Measurements from ENCODE around the gene SRSF9. TPM values are rescaled to one million over a fixed set of nuclear protein-coding genes. Genes with fewer than 3 reads are reported as not detected.
"Not testable (repeated sequence)": the region's sequence is repeated elsewhere in the genome, so short reads cannot be mapped to it uniquely, and the experiment has no call there.

SRSF9 gene
- total RNA-seq (71.6 TPM), polyA plus RNA-seq (ENCODE audit: insufficient read depth in 1 of 8, insufficient read length in 8 of 8, low replicate concordance in 1 of 8) (100 to 1,000 TPM in 5 of 8 donors, 10 to 100 TPM in 3; 82.3 to 123 (median 103) TPM)
- long read RNA-seq, donor 1, transcript SRSF9-201 (4 exons, 1,201 nt), result major isoform, 28 of 59 reads
- long read RNA-seq, donor 1, transcript SRSF9-204 (2 exons, 1,446 nt), result minor isoform, 9 of 59 reads
- long read RNA-seq, donor 1, transcript SRSF9-203 (1 exons, 1,704 nt), result minor isoform, 21 of 59 reads
- long read RNA-seq, donor 1, partial matches to known transcripts, result 0 of 59 reads
- long read RNA-seq, donor 1, other reads (novel, unspliced or antisense), result 0 of 59 reads
- long read RNA-seq, donor 2, transcript SRSF9-201 (4 exons, 1,201 nt), result minor isoform, 7 of 18 reads
- long read RNA-seq, donor 2, transcript SRSF9-203 (1 exons, 1,704 nt), result major isoform, 8 of 18 reads
- long read RNA-seq, donor 2, partial matches to known transcripts, result 0 of 18 reads
- long read RNA-seq, donor 2, other reads (novel, unspliced or antisense), result 0 of 18 reads
- long read RNA-seq, donor 3, transcript SRSF9-201 (4 exons, 1,201 nt), result major isoform, 50 of 95 reads
- long read RNA-seq, donor 3, transcript SRSF9-202 (2 exons, 946 nt), result minor isoform, 5 of 95 reads
- long read RNA-seq, donor 3, transcript SRSF9-203 (1 exons, 1,704 nt), result minor isoform, 24 of 95 reads
- long read RNA-seq, donor 3, transcript SRSF9-204 (2 exons, 1,446 nt), result minor isoform, 16 of 95 reads
- long read RNA-seq, donor 3, partial matches to known transcripts, result 0 of 95 reads
- long read RNA-seq, donor 3, other reads (novel, unspliced or antisense), result 0 of 95 reads
- long read RNA-seq, donor 4, transcript SRSF9-201 (4 exons, 1,201 nt), result major isoform, 34 of 82 reads
- long read RNA-seq, donor 4, transcript SRSF9-204 (2 exons, 1,446 nt), result minor isoform, 12 of 82 reads
- long read RNA-seq, donor 4, transcript SRSF9-203 (1 exons, 1,704 nt), result minor isoform, 32 of 82 reads
- long read RNA-seq, donor 4, partial matches to known transcripts, result 0 of 82 reads
- long read RNA-seq, donor 4, other reads (novel, unspliced or antisense), result 0 of 82 reads
- long read RNA-seq, donor 5, transcript SRSF9-204 (2 exons, 1,446 nt), result minor isoform, 76 of 400 reads
- long read RNA-seq, donor 5, transcript SRSF9-203 (1 exons, 1,704 nt), result minor isoform, 112 of 400 reads
- long read RNA-seq, donor 5, transcript SRSF9-202 (2 exons, 946 nt), result minor isoform, 17 of 400 reads
- long read RNA-seq, donor 5, transcript SRSF9-201 (4 exons, 1,201 nt), result major isoform, 161 of 400 reads
- long read RNA-seq, donor 5, partial matches to known transcripts, result 34 of 400 reads
- long read RNA-seq, donor 5, other reads (novel, unspliced or antisense), result 0 of 400 reads
- long read RNA-seq, donor 6, transcript SRSF9-203 (1 exons, 1,704 nt), result minor isoform, 55 of 953 reads
- long read RNA-seq, donor 6, transcript SRSF9-204 (2 exons, 1,446 nt), result minor isoform, 30 of 953 reads
- long read RNA-seq, donor 6, transcript SRSF9-201 (4 exons, 1,201 nt), result major isoform, 61 of 953 reads
- long read RNA-seq, donor 6, transcript SRSF9-202 (2 exons, 946 nt), result minor isoform, 5 of 953 reads
- long read RNA-seq, donor 6, partial matches to known transcripts, result 107 of 953 reads
- long read RNA-seq, donor 6, other reads (novel, unspliced or antisense), result 695 of 953 reads
- long read RNA-seq, donor 7, transcript SRSF9-202 (2 exons, 946 nt), result minor isoform, 5 of 182 reads
- long read RNA-seq, donor 7, transcript SRSF9-201 (4 exons, 1,201 nt), result major isoform, 69 of 182 reads
- long read RNA-seq, donor 7, transcript SRSF9-204 (2 exons, 1,446 nt), result minor isoform, 48 of 182 reads
- long read RNA-seq, donor 7, transcript SRSF9-203 (1 exons, 1,704 nt), result minor isoform, 46 of 182 reads
- long read RNA-seq, donor 7, partial matches to known transcripts, result 14 of 182 reads
- long read RNA-seq, donor 7, other reads (novel, unspliced or antisense), result 0 of 182 reads
- long read RNA-seq, donor 8, transcript SRSF9-204 (2 exons, 1,446 nt), result minor isoform, 10 of 118 reads
- long read RNA-seq, donor 8, transcript SRSF9-203 (1 exons, 1,704 nt), result minor isoform, 42 of 118 reads
- long read RNA-seq, donor 8, transcript SRSF9-201 (4 exons, 1,201 nt), result major isoform, 58 of 118 reads
- long read RNA-seq, donor 8, partial matches to known transcripts, result 5 of 118 reads
- long read RNA-seq, donor 8, other reads (novel, unspliced or antisense), result 0 of 118 reads
- long read RNA-seq, donor 9, transcript SRSF9-201 (4 exons, 1,201 nt), result minor isoform, 42 of 155 reads
- long read RNA-seq, donor 9, transcript SRSF9-203 (1 exons, 1,704 nt), result major isoform, 57 of 155 reads
- long read RNA-seq, donor 9, transcript SRSF9-204 (2 exons, 1,446 nt), result minor isoform, 42 of 155 reads
- long read RNA-seq, donor 9, partial matches to known transcripts, result 11 of 155 reads
- long read RNA-seq, donor 9, other reads (novel, unspliced or antisense), result 0 of 155 reads
- long read RNA-seq, donor 10, transcript SRSF9-204 (2 exons, 1,446 nt), result minor isoform, 30 of 206 reads
- long read RNA-seq, donor 10, transcript SRSF9-201 (4 exons, 1,201 nt), result major isoform, 80 of 206 reads
- long read RNA-seq, donor 10, transcript SRSF9-203 (1 exons, 1,704 nt), result minor isoform, 75 of 206 reads
- long read RNA-seq, donor 10, partial matches to known transcripts, result 11 of 206 reads
- long read RNA-seq, donor 10, other reads (novel, unspliced or antisense), result 8 of 206 reads
- long read RNA-seq, donor 11, transcript SRSF9-201 (4 exons, 1,201 nt), result major isoform, 59 of 139 reads
- long read RNA-seq, donor 11, transcript SRSF9-204 (2 exons, 1,446 nt), result minor isoform, 24 of 139 reads
- long read RNA-seq, donor 11, transcript SRSF9-203 (1 exons, 1,704 nt), result minor isoform, 43 of 139 reads
- long read RNA-seq, donor 11, partial matches to known transcripts, result 12 of 139 reads
- long read RNA-seq, donor 11, other reads (novel, unspliced or antisense), result 0 of 139 reads

GRCh38 chr12:120469450-120470149 lies at the start of gene SRSF9:
Gene SRSF9 (minus strand): TSS chr12:120469748. CDS start chr12:120469609, 139 bp downstream.
- Histone ChIP-seq H3K4me3 (ENCODE audit: low read length) (peak within 1 kb of the TSS; percentile 80), H3K27me3 (ENCODE audit: control insufficient read depth, insufficient read depth, low read length) (no peaks in the 10 kb centered on the region), H3K36me3 (ENCODE audit: control insufficient read depth, insufficient read depth, low read length) (peaks cover 19% of the 10 kb centered on the region), H3K27ac (ENCODE audit: low read length) (peak within 1 kb of the TSS; percentile 95), H3K9me3 (replicated peaks; ENCODE audit: control insufficient read depth, low read depth, low read length) (no peaks in the 10 kb centered on the region), H3K4me1 (ENCODE audit: control insufficient read depth, insufficient read depth, low read length) (peaks cover 19% of the 10 kb centered on the region)
- DNase-seq, result peak; percentile 99
- under 1% methylated on average over 88 of the region's 88 CpGs for WGBS (ENCODE audit: insufficient coverage)

GRCh38 chr12:120519324-120519723 lies 49.8 kb upstream of the SRSF9 start:
- not testable (repeated sequence) for H3K9me3 ChIP-seq (replicated peaks; ENCODE audit: control insufficient read depth, low read depth, low read length); H3K4me1 ChIP-seq (ENCODE audit: control insufficient read depth, insufficient read depth, low read length); H3K27me3 ChIP-seq (ENCODE audit: control insufficient read depth, insufficient read depth, low read length); H3K27ac ChIP-seq (ENCODE audit: low read length); DNase-seq; H3K4me3 ChIP-seq (ENCODE audit: low read length)
- peaks cover 41% of the 10 kb centered on the region for H3K36me3 ChIP-seq (ENCODE audit: control insufficient read depth, insufficient read depth, low read length)
- 93% methylated on average over 2 of the region's 8 CpGs for WGBS (ENCODE audit: insufficient coverage)

GRCh38 chr12:120515496-120515895 lies 45.9 kb upstream of the SRSF9 start:
- Histone ChIP-seq H3K27me3 (ENCODE audit: control insufficient read depth, insufficient read depth, low read length) (no peaks in the 10 kb centered on the region), H3K4me3 (ENCODE audit: low read length) (no peak overlapping the region), H3K36me3 (ENCODE audit: control insufficient read depth, insufficient read depth, low read length) (peaks cover 43% of the 10 kb centered on the region), H3K9me3 (replicated peaks; ENCODE audit: control insufficient read depth, low read depth, low read length) (no peaks in the 10 kb centered on the region), H3K27ac (ENCODE audit: low read length) (no peak overlapping the region), H3K4me1 (ENCODE audit: control insufficient read depth, insufficient read depth, low read length) (no peaks in the 10 kb centered on the region)
- DNase-seq, result no peak
- WGBS (ENCODE audit: insufficient coverage), result 100% methylated on average over 2 of the region's 2 CpGs

GRCh38 chr12:120514002-120514401 lies 44.5 kb upstream of the SRSF9 start:
- 94% methylated on average over 3 of the region's 7 CpGs for WGBS (ENCODE audit: insufficient coverage)
- peaks cover 54% of the 10 kb centered on the region for H3K36me3 ChIP-seq (ENCODE audit: control insufficient read depth, insufficient read depth, low read length)
- H3K9me3 ChIP-seq (replicated peaks; ENCODE audit: control insufficient read depth, low read depth, low read length), result no peaks in the 10 kb centered on the region

GRCh38 chr12:120508537-120508936 lies 39.0 kb upstream of the SRSF9 start:
- 88% methylated on average over 6 of the region's 8 CpGs for WGBS (ENCODE audit: insufficient coverage)
- no peak overlapping the region for H3K27ac ChIP-seq (ENCODE audit: low read length)
- H3K4me1 ChIP-seq (ENCODE audit: control insufficient read depth, insufficient read depth, low read length), result no peaks in the 10 kb centered on the region
- no peak overlapping the region for H3K4me3 ChIP-seq (ENCODE audit: low read length)
- no peaks in the 10 kb centered on the region for H3K27me3 ChIP-seq (ENCODE audit: control insufficient read depth, insufficient read depth, low read length)
- peaks cover 52% of the 10 kb centered on the region for H3K36me3 ChIP-seq (ENCODE audit: control insufficient read depth, insufficient read depth, low read length)
- H3K9me3 ChIP-seq (replicated peaks; ENCODE audit: control insufficient read depth, low read depth, low read length), result no peaks in the 10 kb centered on the region
- DNase-seq, result no peak

More at GRCh38 chr12:120514002-120514401, 44.5 kb upstream of the SRSF9 start:
- no peaks in the 10 kb centered on the region for H3K4me1 ChIP-seq (ENCODE audit: control insufficient read depth, insufficient read depth, low read length)
- H3K4me3 ChIP-seq (ENCODE audit: low read length), result no peak overlapping the region
- no peak for DNase-seq
- no peak overlapping the region for H3K27ac ChIP-seq (ENCODE audit: low read length)
- H3K27me3 ChIP-seq (ENCODE audit: control insufficient read depth, insufficient read depth, low read length), result no peaks in the 10 kb centered on the region

GRCh38 chr12:120504587-120504986 lies 35.0 kb upstream of the SRSF9 start:
- no peaks in the 10 kb centered on the region for H3K27me3 ChIP-seq (ENCODE audit: control insufficient read depth, insufficient read depth, low read length)
- H3K9me3 ChIP-seq (replicated peaks; ENCODE audit: control insufficient read depth, low read depth, low read length), result no peaks in the 10 kb centered on the region
- no peak overlapping the region for H3K4me3 ChIP-seq (ENCODE audit: low read length)
- no peak for DNase-seq
- 70% methylated on average over 2 of the region's 4 CpGs for WGBS (ENCODE audit: insufficient coverage)
- H3K36me3 ChIP-seq (ENCODE audit: control insufficient read depth, insufficient read depth, low read length), result peaks cover 62% of the 10 kb centered on the region
- no peaks in the 10 kb centered on the region for H3K4me1 ChIP-seq (ENCODE audit: control insufficient read depth, insufficient read depth, low read length)
- no peak overlapping the region for H3K27ac ChIP-seq (ENCODE audit: low read length)

GRCh38 chr12:120500581-120500980 lies 31.0 kb upstream of the SRSF9 start:
- H3K4me3 ChIP-seq (ENCODE audit: low read length), result no peak overlapping the region
- no peak overlapping the region for H3K27ac ChIP-seq (ENCODE audit: low read length)
- no peaks in the 10 kb centered on the region for H3K27me3 ChIP-seq (ENCODE audit: control insufficient read depth, insufficient read depth, low read length)
- no peaks in the 10 kb centered on the region for H3K9me3 ChIP-seq (replicated peaks; ENCODE audit: control insufficient read depth, low read depth, low read length)
- peaks cover 57% of the 10 kb centered on the region for H3K36me3 ChIP-seq (ENCODE audit: control insufficient read depth, insufficient read depth, low read length)
- whole genome bisulfite sequencing (ENCODE audit: insufficient coverage), result no CpG with 5 or more reads among the region's 1 CpG
- peaks cover 6% of the 10 kb centered on the region for H3K4me1 ChIP-seq (ENCODE audit: control insufficient read depth, insufficient read depth, low read length)
- peak; percentile 26 for DNase-seq

Data from muscle of leg (tissue), 16 donors.